Measurements from ENCODE around the gene FOXB2.
"Not testable (repeated sequence)": the region's sequence is repeated elsewhere in the genome, so short reads cannot be mapped to it uniquely, and the experiment has no call there.

Gene FOXB2

GRCh38 chr9:77016121-77016525 is 3.3 kb upstream of the FOXB2 start:
- DNase-seq (ENCODE audit: low read depth in 2 of 2) = no peak

GRCh38 chr9:77016526-77017504 is 2.6 kb upstream of the FOXB2 start:
- DNase-seq (ENCODE audit: low read depth in 2 of 2) = no peak

GRCh38 chr9:77017505-77017894 is 2.0 kb upstream of the FOXB2 start:
- no peak for DNase-seq (ENCODE audit: low read depth in 2 of 2)

GRCh38 chr9:77018058-77018968 is 1.1 kb upstream of the FOXB2 start:
- DNase-seq (ENCODE audit: low read depth in 2 of 2) = no peak

DNA sequence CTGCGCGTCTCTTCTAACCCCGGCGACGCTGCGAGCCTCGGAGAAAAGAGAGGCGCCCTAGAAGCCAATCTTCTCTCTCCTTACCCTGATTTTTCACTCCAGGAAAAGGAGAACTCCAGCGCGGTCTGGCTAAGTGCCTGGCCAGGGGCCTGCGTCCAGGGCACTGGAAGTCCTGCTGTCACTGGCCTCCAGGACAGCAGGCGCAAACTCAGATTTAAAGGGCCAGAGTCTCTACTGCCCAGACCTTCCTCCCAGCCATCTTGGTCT is 553 bp upstream of the FOXB2 start:
- no peak for DNase-seq (ENCODE audit: low read depth in 2 of 2)

- no peak for DNase-seq (ENCODE audit: low read depth in 2 of 2)
Measured at GRCh38 chr9:77019926-77020412, 514 bp downstream of the FOXB2 start.

DNA sequence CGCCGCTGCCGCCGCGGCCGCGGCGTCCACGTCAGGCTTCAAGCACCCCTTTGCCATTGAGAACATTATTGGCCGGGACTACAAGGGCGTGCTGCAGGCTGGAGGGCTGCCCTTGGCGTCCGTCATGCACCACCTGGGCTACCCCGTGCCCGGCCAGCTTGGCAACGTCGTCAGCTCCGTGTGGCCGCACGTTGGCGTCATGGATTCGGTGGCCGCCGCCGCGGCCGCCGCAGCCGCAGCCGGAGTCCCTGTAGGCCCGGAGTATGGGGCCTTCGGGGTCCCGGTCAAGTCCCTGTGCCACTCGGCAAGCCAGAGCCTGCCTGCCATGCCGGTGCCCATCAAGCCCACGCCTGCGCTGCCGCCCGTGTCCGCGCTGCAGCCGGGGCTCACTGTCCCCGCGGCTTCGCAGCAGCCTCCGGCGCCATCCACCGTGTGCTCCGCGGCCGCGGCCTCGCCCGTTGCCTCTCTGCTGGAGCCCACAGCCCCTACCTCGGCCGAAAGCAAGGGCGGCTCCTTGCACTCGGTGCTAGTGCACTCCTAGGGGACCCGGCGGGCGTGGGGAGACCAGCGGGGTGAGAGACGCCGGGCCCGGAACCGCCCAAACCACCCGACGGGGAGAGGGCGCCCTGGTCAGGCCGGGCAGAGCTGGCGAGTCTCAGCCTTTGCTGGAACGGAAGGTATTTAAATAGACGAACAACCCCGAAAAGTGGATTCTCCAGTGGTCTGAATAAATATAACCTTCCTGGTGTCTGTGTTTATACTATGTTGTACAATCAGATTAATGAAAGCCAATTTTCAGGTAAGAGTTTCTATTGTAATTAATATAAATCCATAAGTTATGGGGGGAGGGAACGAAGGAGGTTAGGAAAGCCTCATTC is 1.2 kb downstream of the FOXB2 start:
- DNase-seq (ENCODE audit: low read depth in 2 of 2) = no peak

GRCh38 chr9:77021291-77021894 is 1.9 kb downstream of the FOXB2 start:
- DNase-seq (ENCODE audit: low read depth in 2 of 2) = no peak

DNA sequence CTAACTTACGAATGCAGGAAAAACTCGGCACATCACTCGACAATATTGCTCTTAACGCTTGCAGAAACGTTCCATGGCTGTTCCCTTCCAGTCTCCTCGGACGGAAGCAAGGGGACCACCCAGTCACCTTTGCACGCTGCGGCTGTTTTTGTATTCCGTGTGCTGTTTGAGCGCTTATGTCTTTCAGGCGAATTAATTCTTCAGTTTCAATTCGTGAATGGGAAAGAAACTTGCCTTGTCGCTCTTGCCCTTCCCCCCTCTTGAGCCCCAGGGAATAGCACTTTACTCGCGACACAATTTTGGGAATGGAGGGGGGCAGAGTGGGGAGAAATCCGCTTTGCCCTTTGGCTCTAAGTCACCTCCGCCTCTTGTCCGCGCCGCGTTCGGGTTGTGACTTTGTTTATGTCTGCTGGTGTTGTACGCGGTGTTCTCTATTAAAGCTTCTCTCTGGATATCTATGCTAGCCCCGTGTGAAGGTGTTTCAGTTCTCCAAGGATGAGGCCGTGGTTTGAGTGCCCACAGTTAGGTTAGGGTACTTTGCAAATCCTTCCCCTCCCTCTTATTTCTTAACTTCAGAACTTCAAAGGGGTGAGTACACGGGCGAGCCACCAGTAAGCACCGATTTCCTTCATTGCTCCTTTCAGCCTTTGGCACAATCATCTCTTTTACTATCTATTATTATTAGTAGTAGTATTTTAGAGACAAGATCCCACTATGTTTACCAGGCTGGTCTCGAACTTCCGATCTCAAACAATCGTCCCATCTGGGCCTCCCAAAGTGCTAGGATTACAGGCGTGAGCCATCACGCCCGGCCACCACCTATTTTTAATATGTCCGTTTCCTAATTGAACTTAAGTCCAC is 2.7 kb downstream of the FOXB2 start:
- no peak for DNase-seq (ENCODE audit: low read depth in 2 of 2)

DNA sequence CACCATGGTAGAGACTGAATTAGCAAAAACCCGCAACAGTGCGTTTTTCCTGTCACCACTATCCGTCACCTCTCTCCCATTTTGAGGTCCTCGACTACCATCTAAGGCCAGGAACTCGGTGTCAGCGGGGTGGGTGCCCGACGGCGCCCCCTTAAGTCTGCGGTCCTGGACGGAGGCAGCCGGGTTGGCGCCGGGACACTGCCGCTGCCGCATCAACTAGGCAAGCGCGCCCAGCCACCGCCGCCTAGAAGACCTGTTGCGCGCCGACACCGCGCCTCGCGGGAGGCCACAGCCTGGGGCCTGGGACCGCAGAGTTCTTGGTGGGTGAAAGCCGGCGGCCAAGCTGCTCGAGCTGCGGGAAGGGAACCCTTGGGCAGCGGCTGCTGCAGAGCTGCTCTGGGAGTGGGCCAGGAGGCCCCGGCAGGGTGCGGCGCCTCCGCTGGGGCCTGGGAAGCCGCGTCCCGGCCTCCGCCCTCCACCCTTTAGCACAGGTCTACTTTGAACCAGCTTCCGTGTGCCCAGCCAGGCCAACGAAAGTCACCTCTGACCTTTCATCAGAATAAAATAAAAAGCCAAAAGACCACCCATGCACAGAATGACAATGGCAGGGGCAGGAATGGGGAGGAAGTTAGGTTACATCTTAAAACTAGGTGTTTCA is 3.5 kb downstream of the FOXB2 start:
- no peak for DNase-seq (ENCODE audit: low read depth in 2 of 2)

GRCh38 chr9:77023726-77024125 is 4.3 kb downstream of the FOXB2 start:
- DNase-seq (ENCODE audit: low read depth in 2 of 2) = no peak

DNA sequence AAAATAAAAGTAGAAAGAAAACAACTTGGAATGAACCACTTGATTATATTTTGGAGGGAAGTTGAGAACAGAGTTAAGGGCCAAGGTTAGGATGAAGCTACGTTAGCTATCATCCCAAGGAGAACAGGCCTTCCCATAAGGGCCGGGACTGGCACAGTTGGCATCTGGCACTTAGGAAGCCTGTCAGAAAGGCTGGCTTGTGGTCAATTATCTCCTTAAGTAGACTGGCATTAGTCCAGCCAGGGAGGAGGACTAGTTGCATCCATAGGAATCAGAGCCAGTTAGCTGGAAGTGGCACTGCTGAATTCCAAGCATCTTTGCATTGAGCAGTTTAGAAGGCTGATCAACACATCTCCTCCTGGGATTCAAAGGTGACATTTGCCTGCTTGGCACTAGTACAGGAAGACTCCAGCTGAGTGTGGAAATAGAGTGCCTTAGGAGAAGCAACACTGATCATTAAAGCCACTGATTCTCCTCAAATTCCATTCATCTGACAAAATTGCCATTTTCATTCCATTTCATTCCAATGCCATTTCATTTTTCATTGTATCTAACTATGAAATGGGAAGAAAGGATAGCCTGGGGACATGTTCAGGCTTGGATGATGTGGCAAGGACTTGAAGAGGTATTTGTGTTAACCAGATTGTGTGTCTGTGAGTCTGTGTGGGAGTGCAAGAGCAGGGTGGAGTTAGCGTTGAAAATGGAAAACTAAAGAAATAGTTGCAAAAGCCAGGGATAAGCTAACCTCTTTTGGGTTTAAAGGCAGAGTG is 5.5 kb downstream of the FOXB2 start:
- no peak for DNase-seq (ENCODE audit: low read depth in 2 of 2)

- no peak for DNase-seq (ENCODE audit: low read depth in 2 of 2)
Measured at GRCh38 chr9:77028478-77028877, 9.0 kb downstream of the FOXB2 start.

DNA sequence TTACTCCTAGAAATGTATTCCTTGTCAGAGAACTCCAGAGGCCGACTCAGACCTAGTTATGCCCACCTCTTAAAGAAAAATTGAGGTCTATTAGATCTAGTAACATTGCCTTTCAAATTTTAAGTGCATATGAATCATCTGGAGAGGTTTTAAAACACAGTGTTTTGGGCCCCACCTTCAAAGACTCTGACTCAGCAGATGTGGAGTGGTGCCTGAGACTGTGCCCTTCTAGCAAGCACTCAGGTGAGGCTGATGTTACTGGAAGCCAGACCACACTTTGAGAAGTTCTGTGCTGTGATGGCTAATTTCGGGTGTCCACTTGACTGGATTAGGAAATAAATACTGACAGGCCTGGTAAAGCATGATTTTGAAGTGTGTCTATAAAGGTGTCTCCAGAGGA is 10.6 kb downstream of the FOXB2 start:
- no peak for DNase-seq (ENCODE audit: low read depth in 2 of 2)

GRCh38 chr9:77038281-77039036 is 19.0 kb downstream of the FOXB2 start:
- DNase-seq (ENCODE audit: low read depth in 2 of 2) = no peak

DNA sequence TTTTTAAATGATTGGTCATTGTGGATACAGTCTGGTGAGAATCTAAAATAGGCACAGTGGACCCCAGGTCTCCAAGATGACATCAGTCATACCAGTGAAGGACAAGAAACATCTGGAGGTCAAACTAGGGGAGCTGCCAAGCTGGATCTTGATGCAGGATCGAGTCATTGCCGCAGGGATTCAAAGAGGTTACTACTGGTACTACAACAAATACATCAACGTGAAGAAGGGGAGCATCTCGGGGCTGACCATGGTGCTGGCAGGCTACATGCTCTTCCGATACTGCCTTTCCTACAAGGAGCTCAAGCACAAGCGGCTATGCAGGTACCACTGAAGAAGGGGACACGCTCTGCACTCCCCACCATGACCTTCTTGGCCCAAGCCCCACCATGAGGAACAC is 20.9 kb downstream of the FOXB2 start:
- no peak for DNase-seq (ENCODE audit: low read depth in 2 of 2)

DNA sequence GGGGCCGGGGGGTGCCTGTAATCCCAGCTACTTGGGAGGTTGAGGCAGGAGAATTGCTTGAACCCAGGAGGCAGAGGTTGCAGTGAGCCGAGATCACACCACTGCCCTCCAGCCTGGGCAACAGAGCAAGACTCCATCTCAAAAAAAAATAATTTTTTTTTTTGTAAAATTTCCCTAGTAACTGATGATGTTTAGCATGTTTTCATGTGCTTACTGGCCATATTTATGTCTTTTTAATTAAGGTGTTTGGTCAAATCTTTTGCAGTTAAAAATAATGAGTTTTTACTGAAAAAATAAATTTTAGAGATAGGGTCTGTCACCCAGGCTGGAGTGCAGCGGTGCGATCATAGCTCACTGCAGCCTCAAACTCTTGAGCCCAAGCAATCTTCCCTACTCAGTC is 24.3 kb downstream of the FOXB2 start:
- not testable (repeated sequence) for DNase-seq (ENCODE audit: low read depth in 2 of 2)

DNA sequence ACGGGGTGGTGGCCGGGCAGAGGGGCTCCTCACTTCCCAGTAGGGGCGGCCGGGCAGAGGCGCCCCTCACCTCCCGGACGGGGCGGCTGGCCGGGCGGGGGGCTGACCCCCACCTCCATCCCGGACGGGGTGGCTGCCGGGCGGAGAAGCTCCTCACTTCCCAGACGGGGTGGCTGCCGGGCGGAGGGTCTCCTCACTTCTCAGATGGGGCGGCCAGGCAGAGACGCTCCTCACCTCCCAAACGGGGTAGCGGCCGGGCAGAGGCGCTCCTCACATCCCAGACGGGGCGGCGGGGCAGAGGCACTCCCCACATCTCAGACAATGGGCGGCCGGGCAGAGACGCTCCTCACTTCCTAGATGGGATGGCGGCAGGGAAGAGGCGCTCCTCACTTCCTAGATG is 41.2 kb downstream of the FOXB2 start:
- DNase-seq (ENCODE audit: low read depth in 2 of 2) = not testable (repeated sequence)

Data from activated CD4-positive, alpha-beta T cell treated with anti-CD3 and anti-CD28 coated beads for 24 hours (primary cell).